Measurements from ENCODE around the gene EPHB1.

The EPHB1 gene

GRCh38 chr3:134836921-134837320 lies 41.9 kb downstream of the EPHB1 start:
- Mint-ChIP-seq H3K9me3 (peaks cover 12% of the 10 kb centered on the region), H3K27me3 (no peaks in the 10 kb centered on the region)

GRCh38 chr3:134838599-134838998 lies 43.5 kb downstream of the EPHB1 start:
- DNase-seq = no peak
- Mint-ChIP-seq H3K4me1 (no peaks in the 10 kb centered on the region), H3K27ac (no peak overlapping the region), H3K36me3 (ENCODE audit: low read depth) (no peaks in the 10 kb centered on the region), H3K9me3 (peaks cover 23% of the 10 kb centered on the region), H3K27me3 (no peaks in the 10 kb centered on the region), H3K4me3 (no peak overlapping the region)
- no peak for ATAC-seq

More at GRCh38 chr3:134836921-134837320, 41.9 kb downstream of the EPHB1 start:
- no peak for ATAC-seq
- H3K4me3 Mint-ChIP-seq = no peak overlapping the region
- no peak overlapping the region for H3K27ac Mint-ChIP-seq
- no peak for DNase-seq
- H3K36me3 Mint-ChIP-seq (ENCODE audit: low read depth) = no peaks in the 10 kb centered on the region
- no peaks in the 10 kb centered on the region for H3K4me1 Mint-ChIP-seq

- H3K27ac Mint-ChIP-seq = no peak overlapping the region
- no peak overlapping the region for H3K4me3 Mint-ChIP-seq
- ATAC-seq = no peak
- no peaks in the 10 kb centered on the region for H3K36me3 Mint-ChIP-seq (ENCODE audit: low read depth)
- DNase-seq = no peak
- H3K9me3 Mint-ChIP-seq = peaks cover 30% of the 10 kb centered on the region
- no peaks in the 10 kb centered on the region for H3K27me3 Mint-ChIP-seq
- no peaks in the 10 kb centered on the region for H3K4me1 Mint-ChIP-seq
Observed at GRCh38 chr3:134839422-134839821, 44.4 kb downstream of the EPHB1 start.

GRCh38 chr3:134839990-134840389 lies 44.9 kb downstream of the EPHB1 start:
- Mint-ChIP-seq H3K27me3 (no peaks in the 10 kb centered on the region), H3K9me3 (peaks cover 30% of the 10 kb centered on the region), H3K36me3 (ENCODE audit: low read depth) (no peaks in the 10 kb centered on the region), H3K4me1 (no peaks in the 10 kb centered on the region), H3K27ac (no peak overlapping the region), H3K4me3 (no peak overlapping the region)
- DNase-seq = no peak
- ATAC-seq = no peak

DNA sequence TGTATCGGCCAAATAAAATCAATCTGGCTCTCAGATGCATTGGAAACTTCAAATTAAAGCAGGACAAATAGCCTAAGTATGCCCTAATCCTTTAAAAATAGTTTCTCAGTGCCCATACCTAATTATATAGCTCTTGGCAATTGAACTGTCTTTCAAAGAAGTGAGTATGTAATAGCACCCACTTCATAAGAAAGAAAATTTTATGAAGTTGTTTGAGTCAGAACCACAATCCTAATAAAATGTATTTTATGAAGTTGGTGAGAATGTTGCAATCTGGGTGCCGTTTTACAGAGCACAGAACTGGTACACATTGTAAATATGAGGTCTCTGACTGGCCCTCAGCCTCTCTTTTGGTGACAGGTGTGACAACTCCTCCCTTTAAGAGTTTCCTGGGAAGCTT lies 45.4 kb downstream of the EPHB1 start:
- Mint-ChIP-seq H3K27me3 (no peaks in the 10 kb centered on the region), H3K4me3 (no peak overlapping the region), H3K9me3 (peaks cover 30% of the 10 kb centered on the region), H3K36me3 (ENCODE audit: low read depth) (no peaks in the 10 kb centered on the region), H3K4me1 (no peaks in the 10 kb centered on the region), H3K27ac (no peak overlapping the region)
- DNase-seq = no peak
- ATAC-seq = no peak

DNA sequence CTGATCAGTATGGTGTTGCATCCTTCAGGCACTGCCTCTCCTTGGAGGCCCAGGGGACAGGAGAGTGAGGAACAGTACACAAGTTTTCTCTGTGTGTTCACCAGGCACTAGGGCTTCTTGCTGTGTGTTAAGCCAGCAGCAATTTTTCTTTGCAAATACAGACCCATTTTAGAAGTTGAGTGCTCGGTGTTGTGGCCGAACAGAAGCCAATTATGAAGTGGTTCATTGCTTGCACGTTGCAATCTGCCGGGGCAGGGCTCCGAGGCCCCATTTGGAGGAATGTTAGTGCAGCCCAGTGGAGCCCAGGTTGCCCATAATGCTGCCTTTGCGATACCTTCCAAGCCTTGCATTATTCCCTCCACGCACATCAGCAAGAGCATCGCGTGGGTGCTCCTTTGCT lies 51.0 kb downstream of the EPHB1 start:
- H3K4me3 Mint-ChIP-seq = no peak overlapping the region
- no peak overlapping the region for H3K27ac Mint-ChIP-seq
- no peak for ATAC-seq
- peaks cover 3% of the 10 kb centered on the region for H3K27me3 Mint-ChIP-seq
- H3K36me3 Mint-ChIP-seq (ENCODE audit: low read depth) = no peaks in the 10 kb centered on the region
- H3K9me3 Mint-ChIP-seq = peaks cover 18% of the 10 kb centered on the region
- no peaks in the 10 kb centered on the region for H3K4me1 Mint-ChIP-seq
- no peak for DNase-seq

DNA sequence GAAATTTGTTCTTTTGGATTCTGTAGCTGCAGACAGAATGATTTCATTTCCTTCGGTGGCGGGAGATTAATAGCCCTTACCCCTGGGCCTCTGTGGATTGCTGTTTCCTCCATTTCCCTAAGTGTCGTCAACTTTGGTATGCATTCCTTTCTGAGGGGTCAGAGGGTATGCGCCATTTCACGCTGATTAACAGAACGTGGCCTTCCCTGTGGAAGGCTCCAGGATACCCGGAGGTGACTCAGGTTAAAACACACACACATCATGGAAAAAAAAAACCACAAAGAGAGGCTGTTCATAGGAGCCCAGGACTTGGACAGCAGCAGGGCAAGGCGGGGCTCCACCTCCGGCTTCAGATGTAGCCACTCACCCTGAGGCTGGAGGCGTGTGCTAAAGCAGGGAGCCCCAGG lies 51.9 kb downstream of the EPHB1 start:
- Mint-ChIP-seq H3K27ac (no peak overlapping the region), H3K9me3 (peaks cover 18% of the 10 kb centered on the region), H3K4me1 (no peaks in the 10 kb centered on the region), H3K4me3 (no peak overlapping the region), H3K27me3 (peaks cover 3% of the 10 kb centered on the region), H3K36me3 (ENCODE audit: low read depth) (no peaks in the 10 kb centered on the region)
- no peak for ATAC-seq
- DNase-seq = no peak

- no peak overlapping the region for H3K27ac Mint-ChIP-seq
- H3K9me3 Mint-ChIP-seq = peaks cover 16% of the 10 kb centered on the region
- no peaks in the 10 kb centered on the region for H3K4me1 Mint-ChIP-seq
- peaks cover 3% of the 10 kb centered on the region for H3K27me3 Mint-ChIP-seq
- H3K36me3 Mint-ChIP-seq (ENCODE audit: low read depth) = no peaks in the 10 kb centered on the region
- no peak overlapping the region for H3K4me3 Mint-ChIP-seq
- DNase-seq = no peak
- ATAC-seq = no peak
Observed at GRCh38 chr3:134847349-134847748, 52.3 kb downstream of the EPHB1 start.

DNA sequence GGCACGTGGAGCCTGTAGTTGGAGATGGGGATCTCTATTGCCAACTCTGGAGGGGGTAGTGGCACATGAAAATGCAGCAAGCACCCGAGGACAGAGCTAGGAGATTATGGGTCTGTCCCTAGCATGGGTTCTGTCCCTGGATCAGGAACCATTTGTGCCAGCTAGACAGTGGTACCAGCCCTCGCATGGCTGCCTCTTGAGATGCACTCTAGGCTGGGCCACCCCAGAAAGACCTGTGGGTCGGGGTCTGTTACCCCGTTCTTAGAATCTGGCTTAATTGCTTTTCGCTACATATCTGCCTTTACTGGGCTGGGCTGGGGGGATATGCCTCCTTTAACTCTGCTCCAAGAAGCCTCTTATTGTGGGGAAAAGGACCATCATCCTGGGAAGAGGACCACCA lies 54.5 kb downstream of the EPHB1 start:
- H3K27ac Mint-ChIP-seq = peak overlapping the region; percentile 2
- no peaks in the 10 kb centered on the region for H3K36me3 Mint-ChIP-seq (ENCODE audit: low read depth)
- peaks cover 3% of the 10 kb centered on the region for H3K27me3 Mint-ChIP-seq
- DNase-seq (no peak), ATAC-seq (no peak)
- peaks cover 8% of the 10 kb centered on the region for H3K4me1 Mint-ChIP-seq
- no peaks in the 10 kb centered on the region for H3K9me3 Mint-ChIP-seq
- H3K4me3 Mint-ChIP-seq = no peak overlapping the region

- H3K4me3 Mint-ChIP-seq = no peak overlapping the region
- no peaks in the 10 kb centered on the region for H3K9me3 Mint-ChIP-seq
- ATAC-seq (no peak), DNase-seq (no peak)
- no peak overlapping the region for H3K27ac Mint-ChIP-seq
- peaks cover 3% of the 10 kb centered on the region for H3K27me3 Mint-ChIP-seq
- H3K4me1 Mint-ChIP-seq = peaks cover 8% of the 10 kb centered on the region
- H3K36me3 Mint-ChIP-seq (ENCODE audit: low read depth) = no peaks in the 10 kb centered on the region
Observed at GRCh38 chr3:134850761-134851160, 55.7 kb downstream of the EPHB1 start.

DNA sequence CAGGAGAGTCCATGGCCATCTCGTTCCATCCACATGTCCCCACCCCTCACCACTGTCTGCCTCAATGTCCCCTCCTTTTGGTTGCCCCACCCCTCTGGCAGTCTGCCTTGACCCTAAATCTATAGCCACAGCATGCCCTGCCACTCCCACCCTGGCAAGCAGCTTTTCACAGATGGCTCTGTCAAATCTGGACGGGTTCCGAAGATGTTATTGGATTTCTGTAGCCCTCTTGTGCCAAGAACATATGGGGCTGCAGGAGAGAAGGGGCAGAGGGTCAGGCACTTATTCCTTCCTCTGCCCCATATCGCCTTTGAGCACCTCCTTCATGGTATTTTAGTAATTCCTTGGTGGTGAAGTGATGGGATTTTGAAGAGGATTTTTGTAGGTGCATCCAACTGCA lies 57.1 kb downstream of the EPHB1 start:
- no peaks in the 10 kb centered on the region for H3K9me3 Mint-ChIP-seq
- ATAC-seq (no peak), DNase-seq (no peak)
- H3K4me3 Mint-ChIP-seq = no peak overlapping the region
- peaks cover 8% of the 10 kb centered on the region for H3K4me1 Mint-ChIP-seq
- no peaks in the 10 kb centered on the region for H3K36me3 Mint-ChIP-seq (ENCODE audit: low read depth)
- peaks cover 3% of the 10 kb centered on the region for H3K27me3 Mint-ChIP-seq
- H3K27ac Mint-ChIP-seq = no peak overlapping the region

DNA sequence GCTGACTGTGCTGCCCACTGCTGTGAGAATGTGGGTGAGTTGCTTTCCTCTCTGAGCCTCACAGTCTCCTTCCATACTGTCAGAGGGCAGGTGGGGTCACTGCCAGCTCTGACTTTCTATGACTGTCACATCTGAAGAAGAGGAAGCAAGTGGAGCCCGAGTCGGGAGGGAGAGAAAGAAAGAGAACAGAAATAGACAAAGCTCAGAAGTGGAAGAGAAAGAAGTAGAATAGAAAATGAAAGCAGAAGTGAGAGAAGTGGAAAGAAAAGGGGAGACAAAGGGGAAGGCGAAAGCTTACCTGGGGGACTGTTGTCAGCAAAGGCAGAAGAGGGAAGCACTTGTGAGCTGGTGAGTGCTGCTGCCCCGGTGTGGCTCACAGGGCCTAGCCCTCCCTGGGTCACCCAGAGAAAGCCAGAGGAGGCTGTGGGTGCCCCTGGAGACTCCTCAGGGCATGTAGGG lies 57.9 kb downstream of the EPHB1 start:
- Mint-ChIP-seq H3K4me1 (peaks cover 8% of the 10 kb centered on the region), H3K27ac (no peak overlapping the region), H3K4me3 (no peak overlapping the region), H3K9me3 (no peaks in the 10 kb centered on the region), H3K36me3 (ENCODE audit: low read depth) (no peaks in the 10 kb centered on the region), H3K27me3 (peaks cover 3% of the 10 kb centered on the region)
- peak; percentile 42 for ATAC-seq
- no peak for DNase-seq

GRCh38 chr3:134854254-134854653 lies 59.2 kb downstream of the EPHB1 start:
- Mint-ChIP-seq H3K27ac (no peak overlapping the region), H3K9me3 (no peaks in the 10 kb centered on the region), H3K27me3 (peaks cover under 1% of the 10 kb centered on the region), H3K4me1 (peaks cover 8% of the 10 kb centered on the region), H3K36me3 (ENCODE audit: low read depth) (no peaks in the 10 kb centered on the region), H3K4me3 (no peak overlapping the region)
- DNase-seq (no peak), ATAC-seq (no peak)

DNA sequence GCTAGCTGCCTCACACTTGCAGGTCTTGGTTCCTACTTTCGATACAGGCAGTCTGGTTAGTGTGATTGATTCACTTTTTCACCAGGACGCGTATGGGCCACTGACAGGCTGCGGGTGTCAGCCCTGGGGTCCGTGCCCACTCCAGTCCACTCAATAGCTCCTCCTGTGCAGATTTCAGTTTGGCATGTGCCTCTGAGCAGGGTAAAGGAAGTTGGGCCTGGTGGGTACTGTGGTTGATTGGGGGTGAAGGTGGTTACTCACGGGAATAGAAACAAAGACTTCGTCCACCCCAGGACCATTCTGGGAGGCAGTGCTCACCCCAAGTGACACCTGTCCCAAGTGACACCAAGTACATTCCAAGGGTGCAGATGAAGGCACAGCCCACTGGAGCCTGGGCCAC lies 62.3 kb downstream of the EPHB1 start:
- Mint-ChIP-seq H3K36me3 (ENCODE audit: low read depth) (no peaks in the 10 kb centered on the region), H3K9me3 (no peaks in the 10 kb centered on the region), H3K27ac (no peak overlapping the region), H3K27me3 (no peaks in the 10 kb centered on the region), H3K4me1 (peaks cover 8% of the 10 kb centered on the region), H3K4me3 (no peak overlapping the region)
- ATAC-seq (no peak), DNase-seq (no peak)

DNA sequence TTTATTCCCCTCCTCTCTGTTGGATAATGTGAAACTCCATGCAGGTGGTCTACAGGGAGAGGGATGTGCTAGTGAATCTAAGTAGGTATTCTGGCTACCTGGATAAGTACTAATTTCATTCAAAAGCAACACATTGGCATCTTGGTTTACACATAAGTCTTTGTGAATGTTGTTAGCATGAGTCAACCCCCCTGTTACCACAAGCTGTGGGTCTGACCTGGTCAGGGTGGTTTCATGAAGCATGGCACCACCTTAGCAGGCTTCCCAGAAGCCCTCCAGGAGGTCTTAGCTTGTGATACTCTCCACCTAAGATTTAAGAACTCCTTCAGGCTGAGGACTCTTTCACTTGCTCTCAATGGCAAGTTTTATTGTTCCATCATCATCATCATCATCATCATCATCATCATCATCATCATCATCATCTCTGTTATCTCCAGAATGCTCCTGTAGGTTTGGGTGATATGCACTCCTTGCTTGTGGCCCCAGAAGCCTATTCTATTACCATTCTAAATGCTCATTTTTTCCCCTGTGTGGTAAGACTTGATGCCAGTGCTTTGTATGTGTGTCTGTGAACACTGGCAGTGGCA lies 62.8 kb downstream of the EPHB1 start:
- no peak overlapping the region for H3K4me3 Mint-ChIP-seq
- peaks cover 5% of the 10 kb centered on the region for H3K4me1 Mint-ChIP-seq
- H3K9me3 Mint-ChIP-seq = no peaks in the 10 kb centered on the region
- DNase-seq (no peak), ATAC-seq (no peak)
- no peaks in the 10 kb centered on the region for H3K27me3 Mint-ChIP-seq
- H3K36me3 Mint-ChIP-seq (ENCODE audit: low read depth) = no peaks in the 10 kb centered on the region
- no peak overlapping the region for H3K27ac Mint-ChIP-seq

DNA sequence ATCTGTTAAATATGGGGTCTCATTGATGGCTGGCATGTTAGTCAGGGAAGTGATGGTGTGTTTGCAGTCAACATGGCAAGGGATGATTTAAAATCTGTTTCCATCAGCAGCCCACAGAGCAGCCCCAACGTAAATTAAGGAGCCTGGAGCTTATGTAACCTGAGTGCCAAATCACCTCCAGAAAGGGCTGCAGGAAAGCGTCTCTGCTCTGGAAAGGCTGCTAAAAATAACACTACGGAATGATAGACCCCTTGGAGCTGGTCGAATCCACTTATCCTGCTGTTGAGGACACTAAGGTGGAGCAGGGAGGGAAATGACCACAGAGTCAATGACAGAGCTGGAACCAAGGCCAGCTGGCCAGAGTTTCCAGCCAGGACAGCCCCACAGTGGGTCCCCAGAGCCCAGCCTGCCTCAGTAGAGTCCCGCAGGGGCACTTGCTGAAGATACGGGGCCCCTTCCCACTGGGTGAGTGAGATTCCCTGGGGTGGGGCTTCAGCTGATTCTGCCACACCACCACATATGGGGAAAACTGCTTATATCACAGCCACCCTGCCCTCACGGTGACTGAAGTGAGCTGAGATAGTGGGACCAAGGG lies 63.5 kb downstream of the EPHB1 start:
- Mint-ChIP-seq H3K27me3 (no peaks in the 10 kb centered on the region), H3K36me3 (ENCODE audit: low read depth) (no peaks in the 10 kb centered on the region), H3K27ac (no peak overlapping the region), H3K9me3 (no peaks in the 10 kb centered on the region), H3K4me3 (no peak overlapping the region), H3K4me1 (no peaks in the 10 kb centered on the region)
- ATAC-seq (no peak), DNase-seq (no peak)

Measured in activated naive CD8-positive, alpha-beta T cell treated with anti-CD3 and anti-CD28 coated beads, Interleukin-2, amount 50 U/mL, for 24 hours (primary cell).